PFSK-1 (cell line): ENCODE results near the gene LRRC8A.

Experiments used
- POLR2AphosphoS5 ChIP-seq: IDR thresholded peaks from 2 replicates; pipeline ENCODE4 v1.6.1; 2012; ENCODE audit warnings: low read depth, mild to moderate bottlenecking, control low read depth, low read length, moderate library complexity
- SIN3A ChIP-seq: IDR thresholded peaks from 2 replicates; pipeline ENCODE4 v1.6.1; 2012; ENCODE audit warnings: mild to moderate bottlenecking, low read length, moderate library complexity, borderline replicate concordance; ENCODE audit not compliant: insufficient read depth
- TF ChIP-seq, protein P1 (sequence below), 2 experiments: IDR thresholded peaks; 2 replicates each; pipeline versions ENCODE4 v1.6.1 to v1.8.0; 2011 to 2012; ENCODE audit warnings: low read depth in 2 of 2, low read length in 2 of 2, control low read depth in 1 of 2, inconsistent platforms in 1 of 2, mild to moderate bottlenecking in 1 of 2, moderate library complexity in 1 of 2; ENCODE audit not compliant: insufficient read depth in 1 of 2

DNA sequence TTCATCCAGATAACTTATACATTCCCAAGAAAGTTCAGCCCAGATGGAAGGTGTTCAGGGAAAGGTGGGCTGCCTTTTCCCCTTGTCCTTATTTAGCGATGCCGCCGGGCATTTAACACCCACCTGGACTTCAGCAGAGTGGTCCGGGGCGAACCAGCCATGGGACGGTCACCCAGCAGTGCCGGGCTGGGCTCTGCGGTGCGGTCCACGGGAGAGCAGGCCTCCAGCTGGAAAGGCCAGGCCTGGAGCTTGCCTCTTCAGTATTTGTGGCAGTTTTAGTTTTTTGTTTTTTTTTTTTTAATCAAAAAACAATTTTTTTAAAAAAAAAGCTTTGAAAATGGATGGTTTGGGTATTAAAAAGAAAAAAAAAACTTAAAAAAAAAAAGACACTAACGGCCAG, 34.8 kb downstream of the LRRC8A start:
- TF ChIP-seq SIN3A = no peak
- no peak for TF ChIP-seq POLR2AphosphoS5
- TF ChIP-seq, protein P1, sequence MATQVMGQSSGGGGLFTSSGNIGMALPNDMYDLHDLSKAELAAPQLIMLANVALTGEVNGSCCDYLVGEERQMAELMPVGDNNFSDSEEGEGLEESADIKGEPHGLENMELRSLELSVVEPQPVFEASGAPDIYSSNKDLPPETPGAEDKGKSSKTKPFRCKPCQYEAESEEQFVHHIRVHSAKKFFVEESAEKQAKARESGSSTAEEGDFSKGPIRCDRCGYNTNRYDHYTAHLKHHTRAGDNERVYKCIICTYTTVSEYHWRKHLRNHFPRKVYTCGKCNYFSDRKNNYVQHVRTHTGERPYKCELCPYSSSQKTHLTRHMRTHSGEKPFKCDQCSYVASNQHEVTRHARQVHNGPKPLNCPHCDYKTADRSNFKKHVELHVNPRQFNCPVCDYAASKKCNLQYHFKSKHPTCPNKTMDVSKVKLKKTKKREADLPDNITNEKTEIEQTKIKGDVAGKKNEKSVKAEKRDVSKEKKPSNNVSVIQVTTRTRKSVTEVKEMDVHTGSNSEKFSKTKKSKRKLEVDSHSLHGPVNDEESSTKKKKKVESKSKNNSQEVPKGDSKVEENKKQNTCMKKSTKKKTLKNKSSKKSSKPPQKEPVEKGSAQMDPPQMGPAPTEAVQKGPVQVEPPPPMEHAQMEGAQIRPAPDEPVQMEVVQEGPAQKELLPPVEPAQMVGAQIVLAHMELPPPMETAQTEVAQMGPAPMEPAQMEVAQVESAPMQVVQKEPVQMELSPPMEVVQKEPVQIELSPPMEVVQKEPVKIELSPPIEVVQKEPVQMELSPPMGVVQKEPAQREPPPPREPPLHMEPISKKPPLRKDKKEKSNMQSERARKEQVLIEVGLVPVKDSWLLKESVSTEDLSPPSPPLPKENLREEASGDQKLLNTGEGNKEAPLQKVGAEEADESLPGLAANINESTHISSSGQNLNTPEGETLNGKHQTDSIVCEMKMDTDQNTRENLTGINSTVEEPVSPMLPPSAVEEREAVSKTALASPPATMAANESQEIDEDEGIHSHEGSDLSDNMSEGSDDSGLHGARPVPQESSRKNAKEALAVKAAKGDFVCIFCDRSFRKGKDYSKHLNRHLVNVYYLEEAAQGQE (IDR thresholded peaks at IDR 0.05; ENCODE audit: insufficient read depth in 1 of 2, low read depth in 2 of 2, low read length in 2 of 2) = no peak
